Measurements from ENCODE around the gene RFX3.

The RFX3 gene

GRCh38 chr9:3238236-3238635, 287.6 kb downstream of the RFX3 start:
- TF ChIP-seq ZFX (IDR thresholded peaks at IDR 0.05), result no peak
- no peak for TF ChIP-seq CTCF (conservative IDR thresholded peaks at IDR 0.05)
- H3K27ac ChIP-seq, result no peak overlapping the region; the same call in 1 of the 2 replicates

GRCh38 chr9:3237121-3237520, 288.7 kb downstream of the RFX3 start:
- no peak for TF ChIP-seq ZFX (IDR thresholded peaks at IDR 0.05)
- TF ChIP-seq CTCF (conservative IDR thresholded peaks at IDR 0.05), result no peak
- no peak overlapping the region for H3K27ac ChIP-seq

- TF ChIP-seq CTCF (conservative IDR thresholded peaks at IDR 0.05), result no peak
- TF ChIP-seq ZFX (IDR thresholded peaks at IDR 0.05), result no peak
- H3K27ac ChIP-seq, result no peak overlapping the region
Observed at GRCh38 chr9:3235497-3235896, 290.3 kb downstream of the RFX3 start.

- no peak for TF ChIP-seq CTCF (conservative IDR thresholded peaks at IDR 0.05)
- no peak for TF ChIP-seq ZFX (IDR thresholded peaks at IDR 0.05)
- H3K27ac ChIP-seq, result no peak overlapping the region
Observed at GRCh38 chr9:3224931-3225330, 300.9 kb downstream of the RFX3 start.

GRCh38 chr9:3215658-3216057, 310.1 kb downstream of the RFX3 start:
- no peak overlapping the region for H3K27ac ChIP-seq
- TF ChIP-seq CTCF (conservative IDR thresholded peaks at IDR 0.05) (no peak), ZFX (IDR thresholded peaks at IDR 0.05) (no peak)

- H3K27ac ChIP-seq, result no peak overlapping the region
- TF ChIP-seq CTCF (conservative IDR thresholded peaks at IDR 0.05) (no peak), ZFX (IDR thresholded peaks at IDR 0.05) (no peak)
Observed at GRCh38 chr9:3214741-3215140, 311.1 kb downstream of the RFX3 start.

- TF ChIP-seq ZFX (IDR thresholded peaks at IDR 0.05), result no peak
- no peak for TF ChIP-seq CTCF (conservative IDR thresholded peaks at IDR 0.05)
Observed at GRCh38 chr9:3205421-3206095, 320.2 kb downstream of the RFX3 start.

More at GRCh38 chr9:3205421-3206095, 320.2 kb downstream of the RFX3 start:
- no peak overlapping the region for H3K27ac ChIP-seq

All from C4-2B (cell line).